Small intestine (tissue), 7 donors: ENCODE data around the gene KIAA1191. TPM values are rescaled to one million over a fixed set of nuclear protein-coding genes. Genes with fewer than 3 reads are reported as not detected.

Experiments
- DNase-seq, 2 donors: peaks; one replicate each; pipeline versions ENCODE4 v3.0.0 to v3.0.0-alpha.2; 2013
- FAIRE-seq: peaks from 2 replicates; lab custom pipeline; 2012; peaks lifted over from hg19 to GRCh38; lab: Jason Lieb, UNC
- H3K27ac ChIP-seq, 3 donors: one replicate each; pipeline ENCODE4 v1.5.1; 2013; ENCODE audit warnings: low read length in 2 of 3, mild to moderate bottlenecking in 2 of 3, control low read depth in 1 of 3, inconsistent platforms in 1 of 3, low read depth in 1 of 3, moderate library complexity in 1 of 3
- H3K27me3 ChIP-seq, 3 donors: one replicate each; pipeline ENCODE4 v1.6.1; 2013; ENCODE audit warnings: low read length in 3 of 3, inconsistent platforms in 1 of 3; ENCODE audit not compliant: control insufficient read depth in 3 of 3, insufficient read depth in 3 of 3
- H3K36me3 ChIP-seq, 3 donors: one replicate each; pipeline ENCODE4 v1.6.1; 2013; ENCODE audit warnings: low read length in 3 of 3, inconsistent platforms in 1 of 3, low read depth in 1 of 3, mild to moderate bottlenecking in 1 of 3, moderate library complexity in 1 of 3; ENCODE audit not compliant: control insufficient read depth in 3 of 3, insufficient read depth in 2 of 3
- H3K4me1 ChIP-seq, 3 donors: one replicate each; pipeline ENCODE4 v1.6.1; 2013; ENCODE audit warnings: low read length in 2 of 3, inconsistent platforms in 1 of 3, low read depth in 1 of 3, mild to moderate bottlenecking in 1 of 3, moderate library complexity in 1 of 3; ENCODE audit not compliant: control insufficient read depth in 3 of 3, insufficient read depth in 2 of 3
- H3K4me3 ChIP-seq, 3 donors: one replicate each; pipeline ENCODE4 v1.5.1; 2013; ENCODE audit warnings: low read length in 3 of 3, control low read depth in 1 of 3, inconsistent platforms in 1 of 3, low read depth in 1 of 3, mild to moderate bottlenecking in 1 of 3, moderate library complexity in 1 of 3
- H3K9me3 ChIP-seq, 2 donors: one replicate each; pipeline ENCODE4 v1.6.1; 2013; ENCODE audit warnings: low read depth in 1 of 2, low read length in 1 of 2; ENCODE audit not compliant: control insufficient read depth in 2 of 2, insufficient read depth in 1 of 2
- WGBS, 3 donors: extraction: QIAGEN DNeasy Blood & Tissue Kit; methylation state at CpG; one replicate each; pipeline ENCODE4 v1.1.7; 2013; 5-methylcytosine and 5-hydroxymethylcytosine counted together
- polyA plus RNA-seq, 4 donors: library from polyadenylated mRNA; stranded (reverse) in 3 of 4; unstranded in 1 of 4; fragments of 200-250 nt in 3 of 4; fragments of 120-200 nt in 1 of 4; gene quantifications; one replicate each; pipeline versions ENCODE4 v1.2.1 to v1.2.3, GENCODE V29; 2013
- donor health status: healthy with polysubstance abuse.
- donor health status: control.
- donor health status: control.
- donor health status: Bipolar disorder and iron deficiency.
- donor health status: healthy.

The KIAA1191 gene
- polyA plus RNA-seq, 4 donors, result 43.7 to 132 (median 84.9) TPM

- WGBS, 3 donors, result 94 to 97% (median 94%) methylated on average over 9 of the region's 9 CpGs
- H3K9me3 ChIP-seq, result no peaks in the 10 kb centered on the region
- no peak overlapping the region for H3K27ac ChIP-seq
- no peak for DNase-seq
- H3K27me3 ChIP-seq, result no peaks in the 10 kb centered on the region
- peaks cover 6 to 82% (median 9%) of the 10 kb centered on the region in 3 donors for H3K36me3 ChIP-seq
- H3K4me1 ChIP-seq, result peaks cover 0 to 3% (median 0%) of the 10 kb centered on the region in 3 donors
- no peak overlapping the region for H3K4me3 ChIP-seq
- FAIRE-seq, result no peak
Measured at GRCh38 chr5:176394096-176394495, 32.5 kb upstream of the KIAA1191 start.

- Histone ChIP-seq H3K4me3 (no peak overlapping the region), H3K9me3 (no peaks in the 10 kb centered on the region), H3K27me3 (no peaks in the 10 kb centered on the region), H3K27ac (no peak overlapping the region), H3K36me3 (peaks cover 2 to 69% (median 6%) of the 10 kb centered on the region in 3 donors), H3K4me1 (peaks cover 1 to 4% (median 2%) of the 10 kb centered on the region in 3 donors)
- DNase-seq (no peak), FAIRE-seq (no peak)
- 81 to 90% (median 88%) methylated on average over 11 of the region's 11 CpGs for WGBS, 3 donors
Measured at GRCh38 chr5:176392526-176392925, 31.0 kb upstream of the KIAA1191 start.

- peaks cover under 1 to 64% (median 2%) of the 10 kb centered on the region in 3 donors for H3K36me3 ChIP-seq
Measured at GRCh38 chr5:176391999-176392398, 30.4 kb upstream of the KIAA1191 start.

GRCh38 chr5:176391479-176391878, 29.9 kb upstream of the KIAA1191 start:
- Histone ChIP-seq H3K4me1 (peaks cover 4 to 12% (median 5%) of the 10 kb centered on the region in 3 donors), H3K4me3 (no peak overlapping the region), H3K36me3 (peaks cover 2 to 61% (median 2%) of the 10 kb centered on the region in 3 donors), H3K9me3 (no peaks in the 10 kb centered on the region), H3K27me3 (no peaks in the 10 kb centered on the region), H3K27ac (no peak overlapping the region)
- no peak for FAIRE-seq
- DNase-seq, result no peak
- WGBS, 3 donors, result 80 to 94% (median 88%) methylated on average over 4 of the region's 4 CpGs

More at GRCh38 chr5:176391999-176392398, 30.4 kb upstream of the KIAA1191 start:
- H3K4me1 ChIP-seq, result peaks cover 3 to 10% (median 5%) of the 10 kb centered on the region in 3 donors
- no peaks in the 10 kb centered on the region for H3K27me3 ChIP-seq
- 90 to 92% (median 91%) methylated on average over 4 of the region's 4 CpGs for WGBS, 3 donors
- H3K27ac ChIP-seq, result no peak overlapping the region
- no peak for DNase-seq
- H3K9me3 ChIP-seq, result no peaks in the 10 kb centered on the region
- H3K4me3 ChIP-seq, result no peak overlapping the region
- no peak for FAIRE-seq

GRCh38 chr5:176389135-176390123, 27.9 kb upstream of the KIAA1191 start:
- Histone ChIP-seq H3K27ac (peak overlapping the region; percentile 96 to 98 (median 97)), H3K9me3 (no peaks in the 10 kb centered on the region), H3K27me3 (no peaks in the 10 kb centered on the region), H3K4me1 (peaks cover 4 to 12% (median 5%) of the 10 kb centered on the region in 3 donors), H3K36me3 (peaks cover 2 to 54% (median 8%) of the 10 kb centered on the region in 3 donors), H3K4me3 (peak overlapping the region; percentile 48 to 90 (median 74))
- 25 to 31% (median 27%) methylated on average over 33 to 41 of the region's 41 CpGs for WGBS, 3 donors
- DNase-seq (no peak), FAIRE-seq (no peak)

- peaks cover 4 to 12% (median 5%) of the 10 kb centered on the region in 3 donors for H3K4me1 ChIP-seq
- peak within 1 kb of the TSS; percentile 96 to 98 (median 97) for H3K27ac ChIP-seq
- peaks cover 6 to 57% (median 16%) of the 10 kb centered on the region in 3 donors for H3K36me3 ChIP-seq
- H3K9me3 ChIP-seq, result no peaks in the 10 kb centered on the region
- WGBS, 3 donors, result 0 to 1% (median 1%) methylated on average over 46 to 47 of the region's 47 CpGs
- peak within 1 kb of the TSS; percentile 70 to 90 (median 78) for H3K4me3 ChIP-seq
- H3K27me3 ChIP-seq, result no peaks in the 10 kb centered on the region
- no peak for FAIRE-seq
- DNase-seq, result peak; percentile 99 to 100
Measured at GRCh38 chr5:176388444-176389134, 27.0 kb upstream of the KIAA1191 start, which contains the start of the genes HIGD2A and NOP16. TSS of gene HIGD2A (plus strand) at chr5:176388751. CDS start at chr5:176388820, 69 bp downstream. TSS of gene NOP16 (minus strand) at chr5:176388598. CDS start at chr5:176388539, 59 bp downstream.

GRCh38 chr5:176388003-176388443, 26.5 kb upstream of the KIAA1191 start:
- WGBS, 3 donors, result 0 to 1% (median 0%) methylated on average over 21 to 29 of the region's 29 CpGs
- Histone ChIP-seq H3K4me3 (peak overlapping the region; percentile 70 to 90 (median 78)), H3K36me3 (peaks cover 6 to 57% (median 16%) of the 10 kb centered on the region in 3 donors), H3K27me3 (no peaks in the 10 kb centered on the region), H3K9me3 (no peaks in the 10 kb centered on the region), H3K27ac (peak overlapping the region in 2 of 3 donors; percentile 97 to 98), H3K4me1 (peaks cover 4 to 12% (median 5%) of the 10 kb centered on the region in 3 donors)
- DNase-seq (peak in 1 of 2 donors; percentile 51), FAIRE-seq (no peak)
